ENCODE data around the gene CNIH3. TPM values are rescaled to one million over a fixed set of nuclear protein-coding genes. Genes with fewer than 3 reads are reported as not detected.

CNIH3 gene
- total RNA-seq, 1 experiment from 2014 or later = 4.2 TPM

DNA sequence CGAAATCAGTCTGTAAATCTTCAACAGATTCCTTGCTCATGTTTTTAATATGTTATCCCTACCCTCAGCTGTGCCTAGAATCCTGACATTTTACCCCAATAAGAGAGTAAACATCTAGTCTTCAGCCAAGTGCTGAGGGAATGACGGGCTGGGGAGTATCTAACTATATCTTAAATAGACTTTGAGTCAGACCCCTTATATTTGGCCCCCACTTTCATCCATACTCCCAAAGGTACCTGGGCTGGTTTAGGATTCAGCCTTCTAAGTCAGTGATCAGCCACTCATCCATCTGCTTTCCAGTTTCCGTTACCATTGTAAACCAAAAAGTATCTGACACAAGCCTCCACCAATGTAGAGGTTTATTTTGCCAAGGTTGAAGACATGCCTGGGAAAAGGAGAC, 36.1 kb upstream of the CNIH3 start:
- H3K56ac ChIP-seq (ENCODE audit: insufficient read length, low read depth, low read length) = no peak overlapping the region
- H3K4me1 ChIP-seq (ENCODE audit: insufficient read depth, low read length) = no peaks in the 10 kb centered on the region
- Mint-ChIP-seq H3K4me3 (no peak overlapping the region), H3K27me3 (ENCODE audit: low read depth) (peaks cover 3% of the 10 kb centered on the region), H3K36me3 (ENCODE audit: insufficient read depth in 1 of 3, low read depth in 3 of 3) (peaks cover 6 to 11% (median 8%) of the 10 kb centered on the region in 3 experiments), H3K4me1 (peaks cover 16 to 20% of the 10 kb centered on the region in 2 experiments), H3K9me3 (peaks cover 9 to 15% of the 10 kb centered on the region in 2 experiments; a peak in 4 of 5 replicates), H3K27ac (no peak overlapping the region)
- no peak overlapping the region for H3K23ac ChIP-seq (ENCODE audit: insufficient read length, low read depth, low read length)
- no peak overlapping the region for H3K18ac ChIP-seq (ENCODE audit: insufficient read length, low read depth, low read length)
- no peak overlapping the region for H2BK12ac ChIP-seq (ENCODE audit: insufficient read length, low read depth, low read length)
- no peaks in the 10 kb centered on the region for H3K23me2 ChIP-seq (ENCODE audit: insufficient read length, low read depth, low read length, poor library complexity, severe bottlenecking)
- no peaks in the 10 kb centered on the region for H3K9me3 ChIP-seq (ENCODE audit: control insufficient read depth, low read depth, low read length)
- H3K27ac ChIP-seq (ENCODE audit: insufficient read length, low read depth, low read length) = no peak overlapping the region
- no peak overlapping the region for H4K8ac ChIP-seq (replicated peaks; ENCODE audit: insufficient read length, low read depth, low read length)
- H3K9ac ChIP-seq (ENCODE audit: extremely low read depth, insufficient read length, low read length) = no peak overlapping the region
- H3K4ac ChIP-seq (ENCODE audit: low read depth, low read length) = no peak overlapping the region
- no peaks in the 10 kb centered on the region for H4K20me1 ChIP-seq (ENCODE audit: control insufficient read depth, insufficient read depth, insufficient read length)
- no peak overlapping the region for H2BK20ac ChIP-seq (ENCODE audit: low read depth, low read length, poor library complexity, severe bottlenecking)
- H3K4me2 ChIP-seq (ENCODE audit: insufficient read depth, insufficient read length, low read length) = no peak overlapping the region
- TF ChIP-seq, protein P1, sequence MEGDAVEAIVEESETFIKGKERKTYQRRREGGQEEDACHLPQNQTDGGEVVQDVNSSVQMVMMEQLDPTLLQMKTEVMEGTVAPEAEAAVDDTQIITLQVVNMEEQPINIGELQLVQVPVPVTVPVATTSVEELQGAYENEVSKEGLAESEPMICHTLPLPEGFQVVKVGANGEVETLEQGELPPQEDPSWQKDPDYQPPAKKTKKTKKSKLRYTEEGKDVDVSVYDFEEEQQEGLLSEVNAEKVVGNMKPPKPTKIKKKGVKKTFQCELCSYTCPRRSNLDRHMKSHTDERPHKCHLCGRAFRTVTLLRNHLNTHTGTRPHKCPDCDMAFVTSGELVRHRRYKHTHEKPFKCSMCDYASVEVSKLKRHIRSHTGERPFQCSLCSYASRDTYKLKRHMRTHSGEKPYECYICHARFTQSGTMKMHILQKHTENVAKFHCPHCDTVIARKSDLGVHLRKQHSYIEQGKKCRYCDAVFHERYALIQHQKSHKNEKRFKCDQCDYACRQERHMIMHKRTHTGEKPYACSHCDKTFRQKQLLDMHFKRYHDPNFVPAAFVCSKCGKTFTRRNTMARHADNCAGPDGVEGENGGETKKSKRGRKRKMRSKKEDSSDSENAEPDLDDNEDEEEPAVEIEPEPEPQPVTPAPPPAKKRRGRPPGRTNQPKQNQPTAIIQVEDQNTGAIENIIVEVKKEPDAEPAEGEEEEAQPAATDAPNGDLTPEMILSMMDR (conservative IDR thresholded peaks at IDR 0.05) = no peak
- no peaks in the 10 kb centered on the region for H3K27me3 ChIP-seq (ENCODE audit: insufficient read depth, low read length)
- no peak overlapping the region for H2BK5ac ChIP-seq (ENCODE audit: insufficient read length, low read length)
- H2BK15ac ChIP-seq (ENCODE audit: low read depth, low read length) = no peak overlapping the region
- H3K79me1 ChIP-seq (ENCODE audit: insufficient read depth, low read depth, low read length, poor library complexity, severe bottlenecking) = no peaks in the 10 kb centered on the region
- no peak overlapping the region for H4K5ac ChIP-seq (ENCODE audit: insufficient read length, low read depth, low read length)
- no peak overlapping the region for H2AFZ ChIP-seq (ENCODE audit: low read length)
- no peak overlapping the region for H2BK120ac ChIP-seq (ENCODE audit: low read depth, low read length, poor library complexity, severe bottlenecking)
- H4K91ac ChIP-seq (ENCODE audit: insufficient read length, low read depth, low read length) = no peak overlapping the region
- no peak overlapping the region for H2AK5ac ChIP-seq (ENCODE audit: insufficient read length, low read length)
- H3K79me2 ChIP-seq (ENCODE audit: insufficient read depth, low read length) = no peaks in the 10 kb centered on the region
- DNase-seq = no peak
- H3T11ph ChIP-seq (ENCODE audit: low read length) = no peak overlapping the region
- H3K14ac ChIP-seq (ENCODE audit: insufficient read depth, low read length) = no peak overlapping the region
- WGBS (ENCODE audit: extremely low coverage, insufficient read length, low lambda C conversion rate) = no CpG with 5 or more reads among the region's 3 CpGs
